Fibroblast of pulmonary artery (primary cell): ENCODE results near the gene C14orf39.

Experiments
- DNase-seq: peaks from one replicate; pipeline ENCODE4 v3.0.0-alpha.2; 2010; ENCODE audit warnings: low read depth
- H3K4me3 ChIP-seq: replicated peaks from 2 replicates; pipeline ENCODE4 v1.5.1; 2011; ENCODE audit warnings: low read depth, mild to moderate bottlenecking, control low read depth, low read length, moderate library complexity
- TF ChIP-seq, protein P1 (sequence below): IDR thresholded peaks from 2 replicates; pipeline ENCODE4 v1.5.1; 2011; ENCODE audit warnings: mild to moderate bottlenecking, control low read depth, low read length, inconsistent platforms; ENCODE audit errors: missing control alignments

The C14orf39 gene, protein sequence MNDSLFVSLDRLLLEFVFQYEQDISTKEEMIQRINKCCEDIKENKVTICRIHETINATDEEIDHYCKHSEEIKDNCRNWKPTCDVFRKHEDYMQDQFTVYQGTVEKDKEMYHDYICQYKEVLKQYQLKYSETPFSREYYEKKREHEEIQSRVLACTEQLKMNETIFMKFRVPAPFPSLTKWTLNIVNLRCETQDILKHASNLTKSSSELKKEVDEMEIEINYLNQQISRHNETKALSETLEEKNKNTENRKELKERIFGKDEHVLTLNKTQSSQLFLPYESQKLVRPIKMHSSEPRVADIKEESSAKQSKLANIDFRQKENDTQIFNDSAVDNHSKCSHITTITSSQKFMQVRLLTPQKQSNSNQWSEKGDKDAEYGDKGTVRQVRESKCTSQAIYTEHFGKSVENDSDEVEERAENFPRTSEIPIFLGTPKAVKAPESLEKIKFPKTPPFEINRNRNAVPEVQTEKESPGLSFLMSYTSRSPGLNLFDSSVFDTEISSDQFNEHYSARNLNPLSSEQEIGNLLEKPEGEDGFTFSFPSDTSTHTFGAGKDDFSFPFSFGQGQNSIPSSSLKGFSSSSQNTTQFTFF

DNA sequence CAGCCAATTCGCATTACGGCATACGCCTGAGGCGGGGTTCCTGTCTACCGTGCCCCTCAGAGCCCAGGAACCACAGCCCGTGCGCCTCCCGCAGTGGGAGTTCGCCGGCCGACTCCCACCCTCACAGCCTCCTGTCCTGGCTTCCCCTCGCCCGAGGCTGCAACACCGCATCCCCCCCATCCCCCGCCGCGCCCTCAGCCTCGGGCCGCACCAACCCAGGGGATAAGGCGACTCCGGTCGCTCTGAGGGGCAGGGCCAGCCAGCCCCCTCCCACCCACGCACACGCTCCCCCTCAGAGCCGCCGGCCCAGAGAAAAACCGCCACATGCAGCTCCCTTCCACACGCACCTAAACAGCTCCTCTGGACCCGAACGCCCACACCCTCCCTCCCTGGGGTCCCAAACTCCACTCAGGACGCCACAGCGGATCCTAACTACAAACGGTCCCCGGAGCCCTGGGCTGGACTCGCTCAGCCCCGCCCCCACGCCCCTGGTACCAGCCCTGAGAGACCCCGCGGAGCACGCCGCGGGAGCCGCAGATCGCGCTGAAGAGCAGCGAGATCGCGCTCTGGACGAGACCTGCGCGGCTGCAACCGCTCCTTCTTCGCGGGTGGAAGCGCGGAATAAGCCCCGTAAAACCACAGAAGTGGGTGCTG, at the start of gene C14orf39:
TSS of gene C14orf39 (minus strand) at position 466 of the 654 bp plus-strand sequence. CDS start 985 bp downstream, outside the sequence.
- peak within 1 kb of the TSS; percentile 38 for H3K4me3 ChIP-seq
- TF ChIP-seq, protein P1, sequence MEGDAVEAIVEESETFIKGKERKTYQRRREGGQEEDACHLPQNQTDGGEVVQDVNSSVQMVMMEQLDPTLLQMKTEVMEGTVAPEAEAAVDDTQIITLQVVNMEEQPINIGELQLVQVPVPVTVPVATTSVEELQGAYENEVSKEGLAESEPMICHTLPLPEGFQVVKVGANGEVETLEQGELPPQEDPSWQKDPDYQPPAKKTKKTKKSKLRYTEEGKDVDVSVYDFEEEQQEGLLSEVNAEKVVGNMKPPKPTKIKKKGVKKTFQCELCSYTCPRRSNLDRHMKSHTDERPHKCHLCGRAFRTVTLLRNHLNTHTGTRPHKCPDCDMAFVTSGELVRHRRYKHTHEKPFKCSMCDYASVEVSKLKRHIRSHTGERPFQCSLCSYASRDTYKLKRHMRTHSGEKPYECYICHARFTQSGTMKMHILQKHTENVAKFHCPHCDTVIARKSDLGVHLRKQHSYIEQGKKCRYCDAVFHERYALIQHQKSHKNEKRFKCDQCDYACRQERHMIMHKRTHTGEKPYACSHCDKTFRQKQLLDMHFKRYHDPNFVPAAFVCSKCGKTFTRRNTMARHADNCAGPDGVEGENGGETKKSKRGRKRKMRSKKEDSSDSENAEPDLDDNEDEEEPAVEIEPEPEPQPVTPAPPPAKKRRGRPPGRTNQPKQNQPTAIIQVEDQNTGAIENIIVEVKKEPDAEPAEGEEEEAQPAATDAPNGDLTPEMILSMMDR: no peak
- peak; percentile 27 for DNase-seq

DNA sequence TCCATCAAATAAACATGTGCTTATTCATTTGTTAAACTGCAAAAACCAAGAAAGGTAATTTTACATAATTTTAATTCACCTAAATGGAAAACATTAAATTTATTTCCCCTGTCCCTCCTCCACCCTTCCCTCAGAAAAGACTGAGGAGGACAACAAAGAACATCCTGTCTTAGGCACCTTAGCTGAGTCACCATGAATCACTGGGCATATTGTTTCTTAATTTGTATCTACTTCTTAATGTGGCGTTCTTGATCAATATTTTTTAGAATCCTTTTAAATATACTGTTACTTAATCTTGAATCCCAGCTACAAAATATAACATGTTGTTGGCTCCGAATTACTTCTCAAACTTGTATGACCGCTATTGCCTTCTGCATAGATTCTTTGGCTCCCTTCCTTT, 46.6 kb upstream of the C14orf39 start:
- DNase-seq: no peak

DNA sequence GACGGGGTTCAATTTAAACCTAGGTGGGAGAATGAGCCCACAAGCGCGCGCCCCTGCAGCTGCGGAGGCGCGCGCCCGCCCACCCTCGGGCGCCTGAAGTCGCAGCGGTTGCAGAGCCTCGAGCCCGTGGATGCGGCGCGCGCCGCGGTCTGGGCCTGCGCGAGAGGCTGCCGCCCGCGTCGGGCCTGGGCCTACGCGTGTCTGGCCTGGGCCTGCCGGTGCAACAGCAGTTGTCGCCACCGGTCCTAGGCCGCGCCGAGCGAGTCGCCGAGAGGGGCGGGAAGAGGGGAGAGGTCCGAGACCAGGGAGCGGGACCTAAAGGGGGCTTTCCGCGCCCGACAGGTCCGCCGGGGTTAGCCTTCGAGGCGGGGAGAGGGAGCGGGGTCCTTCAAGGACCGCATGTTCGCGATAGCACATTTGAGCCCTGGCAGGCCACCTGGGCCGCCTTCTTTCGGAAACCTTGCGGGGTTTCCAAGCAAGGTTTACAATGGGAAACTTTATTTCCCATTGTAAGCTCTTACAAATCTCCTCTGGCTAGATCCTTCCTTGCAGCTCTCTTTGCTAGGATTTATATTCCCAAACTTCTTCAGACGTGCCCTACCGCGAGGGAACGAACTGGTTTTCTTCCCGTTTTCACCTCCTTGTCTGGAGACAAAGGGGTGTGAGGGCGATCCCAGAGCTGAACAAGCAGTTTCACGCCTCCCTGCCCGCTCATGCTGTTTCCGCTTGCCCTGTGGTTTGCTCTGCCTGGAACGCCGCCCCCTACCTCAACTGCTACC, 29.8 kb upstream of the C14orf39 start:
- H3K4me3 ChIP-seq: no peak overlapping the region
- DNase-seq: no peak
- TF ChIP-seq, protein P1: no peak

More for the DNA sequence above, 46.6 kb upstream of the C14orf39 start:
- TF ChIP-seq, protein P1: no peak
- H3K4me3 ChIP-seq: no peak overlapping the region

DNA sequence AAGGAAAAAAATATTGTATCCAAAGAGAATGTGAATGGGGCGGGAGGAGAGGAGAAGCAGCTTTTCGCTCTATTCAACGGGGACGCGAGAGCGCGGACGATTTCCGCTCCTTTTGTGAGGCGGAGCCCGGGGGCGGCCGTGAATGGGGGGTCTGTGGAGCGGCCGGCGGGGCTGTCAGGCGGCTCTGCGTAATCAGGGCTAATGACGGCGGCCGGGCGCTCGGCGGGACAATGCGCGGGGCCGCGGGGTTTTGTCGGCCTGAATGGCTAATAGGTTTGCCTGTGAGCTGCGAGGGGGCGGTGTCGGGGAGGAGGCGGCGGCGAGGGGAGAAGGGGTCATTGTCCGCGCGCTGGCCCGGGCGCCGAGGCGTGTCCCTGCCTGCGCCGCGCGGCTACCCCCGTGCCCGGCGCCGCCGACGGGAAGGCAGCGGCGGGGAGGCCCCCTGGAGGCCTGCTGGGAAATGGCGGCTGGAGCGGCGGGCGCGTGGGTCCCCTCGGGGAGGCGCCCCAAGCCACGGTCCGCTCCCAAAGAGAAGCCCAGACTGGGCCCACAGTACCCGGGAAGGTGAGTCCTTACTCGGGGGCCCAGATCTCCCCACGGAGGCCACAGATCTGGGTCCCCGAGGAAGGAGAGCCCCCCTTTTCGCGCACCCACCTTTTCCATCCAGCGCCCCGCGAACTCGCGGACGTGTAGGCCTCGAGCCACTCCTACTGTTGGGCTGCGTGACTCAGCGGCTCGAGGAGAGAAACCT, 29.1 kb upstream of the C14orf39 start:
- TF ChIP-seq, protein P1: no peak
- H3K4me3 ChIP-seq: peak overlapping the region; percentile 34
- DNase-seq: no peak

GRCh38 chr14:60514378-60514740, 28.5 kb upstream of the C14orf39 start:
- TF ChIP-seq, protein P1: no peak
- H3K4me3 ChIP-seq: peak overlapping the region; percentile 34
- no peak for DNase-seq

- no peak overlapping the region for H3K4me3 ChIP-seq
- TF ChIP-seq, protein P1: no peak
- DNase-seq: no peak
Measured at GRCh38 chr14:60512973-60513571, 27.2 kb upstream of the C14orf39 start.
